HG03066 (cell line): Measurements from ENCODE around the gene EGFL7.

Experiments
- ATAC-seq: cut with Tn5 transposase; IDR thresholded peaks from one replicate; pipeline ENCODE4 v1.9.1; 2021; ENCODE audit warnings: low read depth; ENCODE audit not compliant: unreplicated experiment

The EGFL7 gene

GRCh38 chr9:136671646-136672430, 9.1 kb downstream of the EGFL7 start:
- ATAC-seq, result no peak

GRCh38 chr9:136672431-136673087, 9.8 kb downstream of the EGFL7 start:
- no peak for ATAC-seq

- no peak for ATAC-seq
Measured at GRCh38 chr9:136673088-136673974, 10.6 kb downstream of the EGFL7 start.

- ATAC-seq, result no peak
Measured at GRCh38 chr9:136673975-136674785, 11.5 kb downstream of the EGFL7 start.

GRCh38 chr9:136674786-136675349, 12.2 kb downstream of the EGFL7 start:
- ATAC-seq, result no peak

- no peak for ATAC-seq
Measured at GRCh38 chr9:136675477-136676296, 13.0 kb downstream of the EGFL7 start.

- no peak for ATAC-seq
Measured at GRCh38 chr9:136676297-136676794, 13.6 kb downstream of the EGFL7 start.

- ATAC-seq, result no peak
Measured at GRCh38 chr9:136676920-136677686, 14.4 kb downstream of the EGFL7 start.

GRCh38 chr9:136678034-136678433, 15.3 kb downstream of the EGFL7 start:
- no peak for ATAC-seq

GRCh38 chr9:136678624-136679023, 15.9 kb downstream of the EGFL7 start:
- ATAC-seq, result no peak

GRCh38 chr9:136679431-136679941, 16.8 kb downstream of the EGFL7 start:
- no peak for ATAC-seq

- no peak for ATAC-seq
Measured at GRCh38 chr9:136681029-136681428, 18.3 kb downstream of the EGFL7 start.

- ATAC-seq, result no peak
Measured at GRCh38 chr9:136681945-136682699, 19.4 kb downstream of the EGFL7 start.

GRCh38 chr9:136682710-136683109, 20.0 kb downstream of the EGFL7 start:
- no peak for ATAC-seq

- ATAC-seq, result no peak
Measured at GRCh38 chr9:136683173-136683745, 20.5 kb downstream of the EGFL7 start.

- no peak for ATAC-seq
Measured at GRCh38 chr9:136683755-136684154, 21.0 kb downstream of the EGFL7 start.

- ATAC-seq, result no peak
Measured at GRCh38 chr9:136684339-136684738, 21.6 kb downstream of the EGFL7 start.
